GM23248 (cell line): ENCODE data around the gene MRPL58. TPM values are rescaled to one million over a fixed set of nuclear protein-coding genes. Genes with fewer than 3 reads are reported as not detected.

Experiments
- DNase-seq: peaks from one replicate; pipeline ENCODE4 v3.0.0-alpha.2; 2015
- H2AFZ ChIP-seq: fragments of 200-600 bp; sonication (generic); 2 replicates; pipeline ENCODE4 v1.6.1; 2016; ENCODE audit warnings: antibody characterized with exemption
- H3F3A ChIP-seq: fragments of 200-600 bp; sonication (generic); 2 replicates; pipeline ENCODE4 v1.6.1; 2016; ENCODE audit warnings: mild to moderate bottlenecking, antibody characterized with exemption, mixed run types; ENCODE audit not compliant: insufficient read depth
- H3K27ac ChIP-seq: fragments of 200-600 bp; sonication (generic); 2 replicates; pipeline ENCODE4 v1.5.1; 2016; ENCODE audit warnings: mild to moderate bottlenecking
- H3K27me3 ChIP-seq: fragments of 200-600 bp; sonication (generic); replicated peaks from 2 replicates; pipeline ENCODE4 v1.6.1; 2016; ENCODE audit warnings: mild to moderate bottlenecking; ENCODE audit not compliant: insufficient read depth
- H3K36me3 ChIP-seq: fragments of 200-600 bp; sonication (generic); 2 replicates; pipeline ENCODE4 v1.6.1; 2016; ENCODE audit warnings: low read depth, mild to moderate bottlenecking
- H3K4me1 ChIP-seq: fragments of 200-600 bp; sonication (generic); 2 replicates; pipeline ENCODE4 v1.6.1; 2016; ENCODE audit warnings: mild to moderate bottlenecking; ENCODE audit not compliant: insufficient read depth
- H3K4me2 ChIP-seq: fragments of 200-600 bp; sonication (generic); one replicate; pipeline ENCODE4 v1.6.1; 2016; ENCODE audit warnings: mild to moderate bottlenecking; ENCODE audit not compliant: unreplicated experiment
- H3K4me3 ChIP-seq: fragments of 200-600 bp; sonication (generic); 2 replicates; pipeline ENCODE4 v1.5.1; 2016; ENCODE audit warnings: mild to moderate bottlenecking
- H3K79me2 ChIP-seq: fragments of 200-600 bp; sonication (generic); 2 replicates; pipeline ENCODE4 v1.6.1; 2016; ENCODE audit warnings: mild to moderate bottlenecking; ENCODE audit not compliant: insufficient read depth
- H3K9ac ChIP-seq: fragments of 200-600 bp; sonication (generic); 2 replicates; pipeline ENCODE4 v1.6.1; 2016; ENCODE audit warnings: mild to moderate bottlenecking
- H3K9me2 ChIP-seq: fragments of 200-600 bp; sonication (generic); 2 replicates; pipeline ENCODE4 v1.6.1; 2016; ENCODE audit warnings: mixed run types, mild to moderate bottlenecking, moderate library complexity; ENCODE audit not compliant: insufficient read depth
- H3K9me3 ChIP-seq: fragments of 200-600 bp; sonication (generic); one replicate; pipeline ENCODE4 v1.6.1; 2017; ENCODE audit warnings: low read depth
- H4K20me1 ChIP-seq: fragments of 200-600 bp; sonication (generic); 2 replicates; pipeline ENCODE4 v1.6.0; 2016; ENCODE audit not compliant: insufficient read depth
- EZH2 ChIP-seq: fragments of 200-600 bp; sonication (generic); IDR thresholded peaks from 2 replicates; pipeline ENCODE4 v1.6.1; 2018; ENCODE audit warnings: antibody characterized with exemption, mild to moderate bottlenecking; ENCODE audit not compliant: insufficient read depth, poor library complexity, severe bottlenecking
- EZH2phosphoT487 ChIP-seq: fragments of 200-600 bp; sonication (generic); IDR thresholded peaks from 2 replicates; pipeline ENCODE4 v1.6.1; 2018; ENCODE audit warnings: antibody characterized with exemption, moderate library complexity, mild to moderate bottlenecking, low read depth; ENCODE audit not compliant: insufficient read depth
- WGBS, 2 experiments: methylation state at CpG; one replicate each; pipeline ENCODE4 v1.1.6; 2015 to 2017; ENCODE audit warnings: low lambda C conversion rate in 2 of 2, low coverage in 1 of 2; ENCODE audit errors: missing lambda C conversion rate in 2 of 2; 5-methylcytosine and 5-hydroxymethylcytosine counted together
- in situ Hi-C: fragments of 300-500 bp; cut with MboI; formaldehyde crosslinking; loops from 2 replicates; pipeline ENCODE4 v1.15.0; 2020
- polyA plus RNA-seq: library from polyadenylated mRNA; unstranded; fragments of >200 nt; fragmentation: Nextera tagmentation; extraction: Ambion mirVana; gene quantifications from 2 replicates; pipeline ENCODE4 v1.2.1, GENCODE V29; 2016
- total RNA-seq: library from RNA; depleted of rRNA; stranded (reverse); fragments of >200 nt; shearing (Covaris generic); gene quantifications from 2 replicates; pipeline ENCODE4 v1.2.3, GENCODE V29; 2014

MRPL58 gene
- total and polyA plus RNA-seq, 2 experiments from 2014 or later = 35.6 to 41.5 TPM

GRCh38 chr17:74999523-74999922 lies 12.9 kb upstream of the MRPL58 start:
- H3F3A ChIP-seq = peaks cover 15% of the 10 kb centered on the region

DNA sequence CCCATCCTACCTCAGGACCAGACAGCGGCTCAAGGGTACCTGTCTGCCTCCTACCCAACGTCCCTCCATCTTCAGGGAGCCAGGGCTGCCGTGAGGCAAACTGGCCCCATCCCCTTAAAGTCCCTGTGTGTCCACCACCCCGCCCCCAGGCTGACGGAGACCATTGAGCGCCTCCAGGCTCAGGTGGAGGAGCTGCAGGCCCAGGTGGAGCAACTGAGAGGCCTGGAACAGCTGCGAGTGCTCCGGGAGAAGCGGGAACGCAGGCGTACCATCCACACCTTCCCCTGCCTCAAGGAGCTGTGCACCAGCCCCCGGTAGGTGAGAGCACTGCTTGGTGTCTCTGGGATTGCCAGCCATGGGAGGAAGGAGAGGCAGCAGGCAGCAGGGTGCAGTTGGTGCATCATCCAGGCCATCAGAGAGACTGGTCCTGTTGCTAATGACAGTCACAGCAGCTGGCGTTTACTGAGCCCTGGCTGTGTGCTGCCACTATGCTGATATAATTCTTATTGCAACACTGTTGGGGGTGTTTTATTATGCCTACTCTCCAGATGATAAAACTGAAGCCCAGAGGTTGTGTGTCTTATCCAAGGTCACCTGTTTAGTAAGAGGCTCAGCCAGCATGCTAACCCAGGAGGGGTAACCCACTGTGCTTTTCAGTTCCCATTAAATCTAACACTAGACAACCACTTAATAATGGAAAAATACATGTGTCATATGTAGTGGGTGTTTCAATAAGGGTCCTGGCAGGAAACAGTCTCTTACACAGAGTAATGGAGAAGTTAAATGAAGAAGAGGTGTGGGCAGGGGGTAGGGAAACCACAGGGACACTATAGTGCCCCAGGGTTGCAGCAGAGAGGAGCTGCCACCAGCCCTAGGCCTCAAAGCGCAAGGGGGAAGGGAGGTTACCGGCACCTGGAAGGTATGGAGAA lies 10.3 kb upstream of the MRPL58 start:
- H3K79me2 ChIP-seq = peaks cover 27% of the 10 kb centered on the region
- WGBS, 2 experiments = 94 to 95% methylated on average over 15 of the region's 15 CpGs
- DNase-seq = no peak
- H3K27me3 ChIP-seq = no peaks in the 10 kb centered on the region
- TF ChIP-seq EZH2phosphoT487 (no peak), EZH2 (no peak)
- H3K9me2 ChIP-seq = no peaks in the 10 kb centered on the region
- no peak overlapping the region for H3K4me3 ChIP-seq
- no peak overlapping the region for H2AFZ ChIP-seq
- in situ Hi-C loops = no loop called here
- H3K27ac ChIP-seq = no peak overlapping the region
- no peak overlapping the region for H3K9ac ChIP-seq
- H3K4me2 ChIP-seq = no peak overlapping the region
- H4K20me1 ChIP-seq = peaks cover 3% of the 10 kb centered on the region; the same call in 1 of the 2 replicates
- no peaks in the 10 kb centered on the region for H3F3A ChIP-seq
- peaks cover 3% of the 10 kb centered on the region; the same call in 1 of the 2 replicates for H3K36me3 ChIP-seq
- no peaks in the 10 kb centered on the region for H3K4me1 ChIP-seq
- no peaks in the 10 kb centered on the region for H3K9me3 ChIP-seq

More at GRCh38 chr17:74999523-74999922, 12.9 kb upstream of the MRPL58 start:
- Histone ChIP-seq H3K4me3 (no peak overlapping the region), H3K9ac (no peak overlapping the region), H3K27me3 (no peaks in the 10 kb centered on the region), H3K4me1 (peaks cover 17% of the 10 kb centered on the region), H3K9me2 (no peaks in the 10 kb centered on the region), H3K79me2 (peaks cover 50% of the 10 kb centered on the region), H2AFZ (no peak overlapping the region), H3K9me3 (no peaks in the 10 kb centered on the region), H3K27ac (no peak overlapping the region), H3K36me3 (peaks cover 3% of the 10 kb centered on the region; the same call in 1 of the 2 replicates), H3K4me2 (no peak overlapping the region), H4K20me1 (peaks cover 3% of the 10 kb centered on the region; the same call in 1 of the 2 replicates)
- WGBS, 2 experiments = 59 to 63% methylated on average over 4 of the region's 4 CpGs
- TF ChIP-seq EZH2 (no peak), EZH2phosphoT487 (no peak)
- in situ Hi-C loops = no loop called here
- DNase-seq = no peak

- H3K9me3 ChIP-seq = no peaks in the 10 kb centered on the region
- no peak overlapping the region for H3K9ac ChIP-seq
- H3K4me2 ChIP-seq = no peak overlapping the region
- no peaks in the 10 kb centered on the region for H3K4me1 ChIP-seq
- H3K79me2 ChIP-seq = peaks cover 15% of the 10 kb centered on the region
- H3K27me3 ChIP-seq = no peaks in the 10 kb centered on the region
- H3K4me3 ChIP-seq = no peak overlapping the region
- WGBS, 2 experiments = 92 to 95% methylated on average over 53 to 76 of the region's 76 CpGs
- DNase-seq = no peak
- TF ChIP-seq EZH2phosphoT487 (no peak), EZH2 (no peak)
- H2AFZ ChIP-seq = no peak overlapping the region
- in situ Hi-C loops = no loop called here
- no peak overlapping the region for H3K27ac ChIP-seq
- no peaks in the 10 kb centered on the region for H3K9me2 ChIP-seq
- peaks cover 3% of the 10 kb centered on the region; the same call in 1 of the 2 replicates for H3K36me3 ChIP-seq
- H3F3A ChIP-seq = no peaks in the 10 kb centered on the region
- no peaks in the 10 kb centered on the region for H4K20me1 ChIP-seq
Observed at GRCh38 chr17:75003070-75003956, 9.2 kb upstream of the MRPL58 start.

- H3K79me2 ChIP-seq = peaks cover 9% of the 10 kb centered on the region
Observed at GRCh38 chr17:75003957-75004355, 8.5 kb upstream of the MRPL58 start.

More at GRCh38 chr17:75003957-75004355, 8.5 kb upstream of the MRPL58 start:
- no peaks in the 10 kb centered on the region for H3K9me3 ChIP-seq
- no peak overlapping the region for H3K27ac ChIP-seq
- no peak overlapping the region for H3K4me3 ChIP-seq
- H3K9me2 ChIP-seq = no peaks in the 10 kb centered on the region
- H3K36me3 ChIP-seq = peaks cover 3% of the 10 kb centered on the region; the same call in 1 of the 2 replicates
- 93 to 95% methylated on average over 9 to 19 of the region's 19 CpGs for WGBS, 2 experiments
- no peaks in the 10 kb centered on the region for H4K20me1 ChIP-seq
- in situ Hi-C loops = no loop called here
- no peaks in the 10 kb centered on the region for H3K27me3 ChIP-seq
- no peak overlapping the region for H3K4me2 ChIP-seq
- no peak overlapping the region for H3K9ac ChIP-seq
- H2AFZ ChIP-seq = no peak overlapping the region
- no peak for DNase-seq
- H3K4me1 ChIP-seq = no peaks in the 10 kb centered on the region
- TF ChIP-seq EZH2phosphoT487 (no peak), EZH2 (no peak)
- H3F3A ChIP-seq = no peaks in the 10 kb centered on the region
